ENCODE data around the gene C10orf71.

C10orf71 gene

GRCh38 chr10:49362596-49363260 is 63.8 kb downstream of the C10orf71 start:
- DNase-seq = no peak

DNA sequence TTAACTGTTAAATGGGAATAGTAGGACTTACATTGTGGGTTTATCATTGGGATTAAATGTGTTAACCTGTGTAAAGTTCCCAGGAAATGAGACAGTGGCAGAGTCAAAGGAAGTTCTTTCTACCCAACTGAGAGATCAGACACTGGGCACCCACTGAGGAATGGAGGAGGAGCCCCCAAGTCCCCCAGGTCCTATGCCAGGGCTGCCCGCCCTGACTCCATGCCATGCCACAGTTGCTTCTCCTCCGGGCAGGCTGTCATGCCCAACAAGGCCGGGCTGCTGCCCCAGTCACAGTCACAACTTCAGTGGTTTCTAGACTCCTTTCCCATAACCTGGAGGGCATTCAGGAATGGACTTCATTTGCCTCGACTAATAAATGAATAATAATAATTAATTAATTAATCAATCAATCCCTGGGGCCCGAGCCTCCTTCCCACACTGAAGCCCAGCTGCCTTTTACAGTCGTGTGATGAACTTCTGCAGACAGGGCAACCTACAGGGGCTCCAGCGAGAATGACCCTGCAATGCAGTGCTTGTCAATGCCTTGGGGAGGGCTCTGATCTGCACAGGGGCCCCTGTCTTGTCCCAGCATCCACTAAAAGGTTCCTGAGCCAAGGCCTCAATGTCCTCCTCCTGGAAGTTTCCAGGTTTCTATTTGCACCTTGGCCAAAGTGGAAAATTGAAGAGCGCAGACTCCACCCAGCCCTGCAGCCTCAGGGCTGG is 64.5 kb downstream of the C10orf71 start:
- no peak for DNase-seq

- no peak for DNase-seq
Measured at GRCh38 chr10:49364051-49364450, 65.1 kb downstream of the C10orf71 start.

DNA sequence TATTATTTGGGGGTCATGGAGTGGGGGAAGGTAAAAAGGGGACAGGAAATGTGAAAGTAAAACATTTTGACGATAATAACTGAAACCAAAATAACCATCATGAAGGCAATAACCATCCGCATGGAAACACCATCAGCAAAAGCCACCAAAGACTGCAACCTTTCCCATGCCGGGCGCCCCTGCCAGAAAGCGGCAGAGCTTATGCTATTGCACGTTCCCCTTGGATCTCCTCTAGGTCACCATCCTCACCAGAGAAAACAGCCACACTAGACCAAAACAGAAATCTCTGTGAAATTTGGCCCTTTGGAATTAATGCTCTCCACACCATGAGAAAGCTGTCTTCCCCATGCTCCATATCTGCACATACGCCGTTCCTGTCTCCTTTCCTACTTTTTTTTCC is 65.8 kb downstream of the C10orf71 start:
- DNase-seq = no peak

DNA sequence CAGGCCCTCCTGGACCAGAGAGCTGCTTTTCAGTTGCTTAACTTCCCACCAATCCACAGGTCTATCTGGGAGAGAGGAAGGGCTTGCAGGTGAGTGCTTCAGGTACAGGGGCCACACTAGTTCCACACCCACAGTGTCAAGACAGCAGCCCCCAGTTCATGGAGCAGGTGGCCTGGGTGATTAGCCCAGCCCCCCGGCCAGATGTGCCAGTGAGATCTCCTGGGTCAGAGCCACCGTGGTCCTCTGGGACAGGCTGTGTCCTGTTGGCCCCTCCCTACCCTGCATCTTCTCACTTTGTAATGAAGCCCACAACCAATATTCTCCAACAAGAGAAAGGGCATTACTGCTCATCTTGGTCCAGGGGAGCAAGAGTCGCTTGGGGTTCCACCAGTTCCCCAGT is 66.3 kb downstream of the C10orf71 start:
- no peak for DNase-seq

GRCh38 chr10:49365675-49366415 is 66.9 kb downstream of the C10orf71 start:
- DNase-seq = no peak

- no peak for DNase-seq
Measured at GRCh38 chr10:49366460-49366859, 67.5 kb downstream of the C10orf71 start.

DNA sequence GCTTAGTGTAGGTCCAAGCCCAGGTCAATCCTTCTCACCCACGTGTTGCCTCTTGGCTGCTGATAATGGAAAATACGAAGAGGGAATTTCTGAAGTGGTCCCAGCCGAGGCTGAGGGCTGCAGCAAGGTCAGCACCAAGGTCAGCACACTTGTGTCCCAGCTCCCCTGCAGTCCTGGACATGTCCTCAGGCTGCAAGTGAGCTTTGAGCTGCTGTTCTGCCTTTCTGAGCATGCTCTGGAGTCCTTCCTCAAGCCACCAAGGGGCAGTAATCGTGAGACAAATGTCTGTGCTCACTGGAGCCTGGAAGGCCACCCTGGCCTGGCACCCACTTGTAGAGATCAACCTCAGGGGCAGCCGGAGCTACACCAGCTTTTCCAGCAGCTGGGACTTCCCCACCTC is 68.6 kb downstream of the C10orf71 start:
- DNase-seq = no peak

DNA sequence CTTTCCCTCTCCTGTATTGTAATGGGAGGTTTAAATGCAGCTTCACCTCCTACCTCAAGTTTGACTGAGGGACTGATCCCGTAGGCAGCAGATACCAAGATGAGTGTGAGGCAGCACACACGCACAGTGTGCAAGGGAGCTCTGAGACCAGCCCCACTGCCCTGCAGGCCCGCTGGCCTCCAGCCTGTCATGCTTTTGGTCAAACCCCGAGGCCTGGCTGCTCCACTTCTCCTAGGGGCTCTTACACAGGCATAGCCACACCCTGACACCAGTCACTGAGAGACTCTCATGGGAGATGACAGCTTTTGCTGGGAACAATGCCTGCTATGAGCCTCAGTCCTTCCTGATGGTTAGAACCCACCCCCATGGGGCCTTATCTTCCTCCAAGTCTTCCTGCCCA is 69.3 kb downstream of the C10orf71 start:
- DNase-seq = no peak

DNA sequence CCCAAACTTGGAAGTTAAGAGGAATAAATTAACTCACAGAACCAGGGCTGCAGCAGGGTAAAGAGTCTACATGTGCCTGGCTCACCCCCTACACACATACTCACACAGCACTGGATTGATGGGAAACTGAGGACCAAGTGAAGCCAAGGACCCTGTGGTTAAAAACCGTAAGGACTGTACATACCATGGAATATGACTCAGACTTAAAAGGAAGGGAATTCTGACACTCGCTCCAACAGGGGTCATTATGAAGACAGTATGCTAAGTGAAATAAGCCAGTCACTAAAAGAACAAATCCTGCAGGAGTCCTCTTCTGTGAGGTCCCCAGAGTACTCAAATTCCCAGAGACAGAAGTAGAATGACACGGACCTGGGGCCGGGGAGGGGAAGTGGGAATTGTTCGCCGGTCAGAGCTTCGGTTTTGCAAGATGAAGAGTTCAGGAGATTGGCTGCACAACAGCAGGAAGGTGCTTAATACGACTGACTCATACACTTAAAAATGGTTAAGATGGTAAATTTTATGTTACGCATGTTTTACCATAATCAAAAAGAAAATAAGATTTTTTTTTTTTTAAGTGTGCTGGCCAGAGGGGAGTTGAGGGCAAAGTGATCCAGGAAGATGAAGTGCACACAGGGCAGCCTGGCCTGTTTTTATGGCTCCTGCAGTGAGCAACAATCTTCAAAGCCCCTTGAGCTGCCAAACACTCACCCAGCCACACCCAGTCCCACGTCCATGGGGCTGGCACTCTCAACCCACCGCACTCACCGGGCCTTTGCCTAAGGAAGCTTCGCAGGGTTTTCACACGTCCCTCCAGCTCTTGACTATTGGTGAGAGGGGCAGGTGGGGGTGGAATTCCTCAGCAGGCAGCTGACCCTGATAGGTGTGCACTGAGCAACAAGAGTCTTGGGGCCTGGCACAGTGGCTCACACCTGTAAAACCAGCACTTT is 70.5 kb downstream of the C10orf71 start:
- DNase-seq = no peak

- no peak for DNase-seq
Measured at GRCh38 chr10:49370326-49371100, 71.5 kb downstream of the C10orf71 start.

- DNase-seq = no peak
Measured at GRCh38 chr10:49371967-49372366, 73.0 kb downstream of the C10orf71 start.

DNA sequence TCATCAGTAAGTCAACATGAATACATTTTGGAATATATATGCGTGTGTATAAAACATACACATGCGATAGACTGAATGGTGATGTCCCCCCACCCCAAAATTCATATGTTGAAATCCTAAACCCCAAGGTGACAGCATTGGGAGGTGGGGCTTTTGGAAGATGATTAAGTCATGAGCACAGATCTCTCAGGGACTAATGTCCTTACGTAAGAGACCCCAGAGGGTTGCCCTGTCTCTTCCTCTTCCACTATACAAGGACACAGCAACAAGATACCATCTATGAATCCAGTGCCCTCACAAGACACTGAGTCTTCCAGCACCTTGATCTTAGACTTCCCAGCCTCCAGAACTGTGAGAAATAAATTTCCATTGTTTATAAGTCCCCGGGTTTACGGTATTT is 74.4 kb downstream of the C10orf71 start:
- no peak for DNase-seq

DNA sequence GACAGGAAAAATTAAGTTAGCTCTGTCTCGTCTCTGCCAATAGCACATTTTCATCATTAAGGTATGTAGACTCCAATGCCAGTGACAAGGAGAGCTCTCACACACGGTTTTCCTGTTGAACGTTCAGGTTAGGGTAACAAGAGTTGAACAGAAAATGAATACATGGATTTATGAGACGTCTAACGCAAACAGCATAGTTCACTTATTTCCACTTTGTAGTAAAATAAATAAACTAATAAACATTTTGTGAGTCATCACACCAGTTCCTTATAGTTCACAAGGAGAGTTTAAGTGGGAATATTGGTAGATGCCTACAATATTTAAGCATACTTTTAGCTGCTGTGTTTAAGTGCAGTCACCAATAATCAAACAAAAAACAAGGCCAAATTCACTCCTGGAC is 75.8 kb downstream of the C10orf71 start:
- DNase-seq = no peak

DNA sequence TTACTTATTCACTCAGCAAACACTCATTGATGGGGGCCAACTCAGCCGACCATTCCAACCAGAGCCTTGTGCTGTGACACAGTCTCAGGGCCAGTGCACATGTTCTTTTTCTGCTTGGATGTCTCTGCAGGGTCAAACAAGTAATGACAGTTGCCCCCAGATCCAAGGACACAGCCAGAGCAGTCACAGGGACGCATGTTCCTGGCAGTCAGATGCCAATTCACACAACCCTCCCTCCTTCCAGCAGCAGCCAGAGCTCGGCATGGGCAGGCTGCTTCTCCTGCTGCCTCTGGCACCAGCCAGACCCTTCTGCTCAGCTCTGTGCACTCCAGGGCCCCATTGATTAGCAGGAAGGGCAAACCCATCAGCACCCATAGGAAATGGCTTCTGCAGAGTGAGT is 76.6 kb downstream of the C10orf71 start:
- DNase-seq = no peak

Data from activated T-cell treated with anti-CD3 and anti-CD28 coated beads, Interleukin-2, amount 50 U/mL, for 1 hour (primary cell).